Endothelial cell of umbilical vein (primary cell): ENCODE data around the gene NPVF. TPM values are rescaled to one million over a fixed set of nuclear protein-coding genes. Genes with fewer than 3 reads are reported as not detected.
A peak's percentile ranks its signal among the peaks of the same experiment; 100 is the strongest.

Source experiments
- BruUV-seq: library from RNA; stranded (reverse); fragments of 400-500 nt; replicated peaks from 2 replicates; lab custom pipeline; 2021; lab: Mats Ljungman, UMichigan
- CTCF ChIA-PET: fragments of 300-600, 350-600 bp; sonication (Branson Sonifier 250); formaldehyde crosslinking; loops from one replicate; lab custom pipeline; 2021; ENCODE audit warnings: antibody characterized with exemption, inconsistent platforms; lab: Charles Lee
- POLR2A ChIA-PET: fragments of 300-600, 350-600 bp; sonication (Branson Sonifier 250); formaldehyde crosslinking; loops from one replicate; lab custom pipeline; 2021; ENCODE audit warnings: antibody characterized with exemption, inconsistent platforms; lab: Charles Lee
- DNase-seq: peaks from one replicate; pipeline ENCODE4 v3.0.0-alpha.2; 2011; ENCODE audit warnings: low read depth, low spot score
- FAIRE-seq: peaks from 2 replicates; lab custom pipeline; 2011; peaks lifted over from hg19 to GRCh38; lab: Jason Lieb, UNC
- H2AFZ ChIP-seq: 2 replicates; pipeline ENCODE4 v1.6.0; 2012; ENCODE audit warnings: low read depth, low read length, control low read depth, inconsistent platforms
- H3K27ac ChIP-seq: 2 replicates; pipeline ENCODE4 v1.5.1; 2011; ENCODE audit warnings: low read depth, mild to moderate bottlenecking, control low read depth, low read length, moderate library complexity; ENCODE audit not compliant: insufficient read depth
- H3K27me3 ChIP-seq, 2 experiments: 2 replicates each; pipeline versions ENCODE4 v1.6.0 to v1.6.1; 2011; ENCODE audit warnings: low read length in 2 of 2, mixed read lengths in 1 of 2; ENCODE audit not compliant: control insufficient read depth in 2 of 2, insufficient read depth in 2 of 2
- H3K36me3 ChIP-seq, 2 experiments: 2 replicates in 1 of 2; 3 replicates in 1 of 2; pipeline ENCODE4 v1.5.1; 2011; ENCODE audit warnings: low read length in 2 of 2, mild to moderate bottlenecking in 1 of 2, moderate library complexity in 1 of 2; ENCODE audit not compliant: control insufficient read depth in 2 of 2, insufficient read depth in 2 of 2; ENCODE audit errors: extremely low read depth in 1 of 2
- H3K4me1 ChIP-seq: 3 replicates; pipeline ENCODE4 v1.5.1; 2011; ENCODE audit warnings: mild to moderate bottlenecking, low read length; ENCODE audit not compliant: control insufficient read depth, insufficient read depth; ENCODE audit errors: extremely low read depth
- H3K4me2 ChIP-seq: 2 replicates; pipeline ENCODE4 v1.6.1; 2011; ENCODE audit warnings: low read length, control low read depth, mixed read lengths; ENCODE audit not compliant: insufficient read depth
- H3K4me3 ChIP-seq, 3 experiments: fragments of 200-600 bp in 1 of 3; sonication (generic), shearing (Covaris generic) in 1 of 3; replicated peaks in 1 of 3; 2 replicates each; pipeline ENCODE4 v1.5.1; 2011 to 2016; ENCODE audit warnings: control low read depth in 3 of 3, low read length in 3 of 3, mild to moderate bottlenecking in 2 of 3, inconsistent platforms in 1 of 3, low read depth in 1 of 3, moderate library complexity in 1 of 3; ENCODE audit not compliant: insufficient read depth in 1 of 3
- H3K79me2 ChIP-seq: 2 replicates; pipeline ENCODE4 v1.6.0; 2012; ENCODE audit warnings: low read length, inconsistent platforms; ENCODE audit not compliant: control insufficient read depth, insufficient read depth
- H3K9ac ChIP-seq: replicated peaks from 2 replicates; pipeline ENCODE3; 2011; ENCODE audit warnings: low read length, control low read depth; ENCODE audit not compliant: insufficient read depth; ENCODE audit errors: extremely low read depth
- H3K9me1 ChIP-seq: replicated peaks from 3 replicates; pipeline ENCODE4 v1.6.0; 2011; ENCODE audit warnings: mild to moderate bottlenecking, low read length; ENCODE audit not compliant: control insufficient read depth, insufficient read depth; ENCODE audit errors: extremely low read depth
- H3K9me3 ChIP-seq: replicated peaks from 2 replicates; pipeline ENCODE4 v1.5.1; 2012; ENCODE audit warnings: low read length, inconsistent platforms; ENCODE audit not compliant: control insufficient read depth, insufficient read depth
- H4K20me1 ChIP-seq: replicated peaks from 2 replicates; pipeline ENCODE3; 2011; ENCODE audit warnings: mild to moderate bottlenecking, low read length; ENCODE audit not compliant: control insufficient read depth, insufficient read depth; ENCODE audit errors: extremely low read depth
- CTCF ChIP-seq, 2 donors: IDR thresholded peaks; 1 replicate in 1 of 2; 2 replicates in 1 of 2; pipeline ENCODE4 v1.5.1; 2011; ENCODE audit warnings: low read length in 2 of 2, mild to moderate bottlenecking in 2 of 2, moderate library complexity in 2 of 2, control low read depth in 1 of 2, inconsistent platforms in 1 of 2, low read depth in 1 of 2; ENCODE audit not compliant: insufficient read depth in 1 of 2; ENCODE audit errors: extremely low read depth in 1 of 2
- EZH2 ChIP-seq: IDR thresholded peaks from 2 replicates; pipeline ENCODE4 v1.6.1; 2012; ENCODE audit warnings: borderline replicate concordance, low read depth, mild to moderate bottlenecking, moderate library complexity, low read length, inconsistent platforms; ENCODE audit not compliant: severe bottlenecking
- FOS ChIP-seq: IDR thresholded peaks from 2 replicates; pipeline ENCODE4 v1.6.1; 2011; ENCODE audit warnings: mild to moderate bottlenecking, low read length, moderate library complexity, borderline replicate concordance; ENCODE audit not compliant: insufficient read depth
- GATA2 ChIP-seq: IDR thresholded peaks from 2 replicates; pipeline ENCODE4 v1.7.0; 2011; ENCODE audit warnings: low read depth, mild to moderate bottlenecking, moderate library complexity, mixed read lengths, low read length; ENCODE audit not compliant: insufficient read length, insufficient read depth
- JUN ChIP-seq: IDR thresholded peaks from 2 replicates; pipeline ENCODE4 v1.6.1; 2011; ENCODE audit warnings: borderline replicate concordance, low read depth; ENCODE audit not compliant: insufficient read length, insufficient read depth
- MAX ChIP-seq: IDR thresholded peaks from 2 replicates; pipeline ENCODE4 v1.6.1; 2011; ENCODE audit not compliant: insufficient read depth, insufficient read length
- MYC ChIP-seq: IDR thresholded peaks from one replicate; pipeline ENCODE4 v1.6.1; 2011; ENCODE audit warnings: mild to moderate bottlenecking, low read depth, low read length
- POLR2A ChIP-seq: IDR thresholded peaks from 2 replicates; pipeline ENCODE4 v1.6.1; 2012; ENCODE audit warnings: low read depth, mild to moderate bottlenecking, control low read depth, low read length
- POLR2AphosphoS5 ChIP-seq: IDR thresholded peaks from 2 replicates; pipeline ENCODE4 v1.6.1; 2012; ENCODE audit warnings: low read depth, mild to moderate bottlenecking, control low read depth, low read length, moderate library complexity; ENCODE audit not compliant: insufficient read depth
- dilution Hi-C: fragments of 300-500 bp; cut with MboI; formaldehyde crosslinking; loops from one replicate; pipeline ENCODE4 v1.15.0; 2019; ENCODE audit warnings: low sequenced_read_pairs; ENCODE audit not compliant: extremely low pct_ligation_motif_present
- intact Hi-C: fragments of 100-400 bp; cut with micrococcal nuclease; formaldehyde crosslinking; loops from one replicate; pipeline ENCODE4 v1.10.0; 2022
- polyA plus RNA-seq, 4 experiments: library from polyadenylated mRNA; depleted of rRNA in 3 of 4; stranded (reverse) in 3 of 4; unstranded in 1 of 4; fragments of >200 nt; gene quantifications; 2 replicates each; pipeline versions ENCODE4 v1.2.1 to v1.2.3, GENCODE V29; 2011 to 2012; ENCODE audit warnings: missing spikeins in 1 of 4
- total RNA-seq: library from RNA; stranded (reverse); gene quantifications from 2 replicates; pipeline ENCODE4 v1.2.3, GENCODE V29; 2021

Gene NPVF
- total and polyA plus RNA-seq, 2 donors (not counting 3 experiments of a cell fraction or from before 2014, with no cell fraction given), result not detected

GRCh38 chr7:25180592-25180923 is 47.7 kb downstream of the NPVF start:
- CTCF ChIA-PET, result interaction anchor here (0.6 to 1.5 kb wide), 23 partner anchors 8 to 1611 kb away, joined by 3 to 19 read pairs (median 4); partner anchors contain the start of gene CYCS
- no peak for FAIRE-seq
- H3K4me1 ChIP-seq, result peaks cover 8% of the 10 kb centered on the region

More at GRCh38 chr7:25180592-25180923, 47.7 kb downstream of the NPVF start:
- H3K9me1 ChIP-seq, result no peaks in the 10 kb centered on the region
- H2AFZ ChIP-seq, result peak overlapping the region; percentile 95
- POLR2A ChIA-PET, result interaction anchor here (1.5 kb wide), 1 partner anchor 55 kb away, joined by 3 read pairs; no protein-coding TSS in a partner anchor
- H3K9me3 ChIP-seq, result no peaks in the 10 kb centered on the region
- DNase-seq, result no peak
- no peaks in the 10 kb centered on the region for H3K79me2 ChIP-seq
- intact Hi-C loops, result loop anchor here (1.0 to 2.0 kb wide), 2 partner anchors 36 to 55 kb away; partner anchors contain the start of gene CYCS
- dilution Hi-C loops, result no loop called here
- peak overlapping the region; percentile 46 to 59 (median 56) for H3K4me3 ChIP-seq
- H4K20me1 ChIP-seq, result no peaks in the 10 kb centered on the region
- TF ChIP-seq EZH2 (no peak), GATA2 (no peak), FOS (no peak), MYC (no peak), POLR2A (no peak), CTCF (IDR thresholded peaks at IDR 0.05; ENCODE audit: extremely low read depth in 1 of 2, insufficient read depth in 1 of 2, low read depth in 1 of 2, low read length in 2 of 2) (no peak), POLR2AphosphoS5 (no peak), MAX (no peak), JUN (no peak)
- no peak overlapping the region for H3K27ac ChIP-seq
- peak overlapping the region; percentile 33 for H3K9ac ChIP-seq
- peaks cover 3 to 7% of the 10 kb centered on the region in 2 experiments for H3K27me3 ChIP-seq
- H3K36me3 ChIP-seq, result no peaks in the 10 kb centered on the region
- H3K4me2 ChIP-seq, result peak overlapping the region; percentile 76
- BruUV-seq, result no TSS peak
